Heart left ventricle (tissue), 13 donors: ENCODE results near the gene IPCEF1.
"Not testable (repeated sequence)": the region's sequence is repeated elsewhere in the genome, so short reads cannot be mapped to it uniquely, and the experiment has no call there.

ENCODE experiments used
- POLR2A ChIP-seq, 2 donors: fragments of 450-650 bp; IDR thresholded peaks; one replicate each; pipeline ENCODE4 v1.6.1; 2017; ENCODE audit warnings: antibody characterized with exemption in 2 of 2, mild to moderate bottlenecking in 2 of 2, moderate library complexity in 2 of 2
- TF ChIP-seq, protein P1 (sequence below), 12 donors: fragments of 200-600 bp; sonication (generic) in 4 of 12; IDR thresholded peaks; one replicate each; pipeline versions ENCODE4 v1.5.0 to v1.8.0; 2018 to 2022; ENCODE audit warnings: antibody characterized with exemption in 12 of 12, mild to moderate bottlenecking in 5 of 12
- donor health status: ischemic (EF 13 %, LVEDD 7.1; RV severe dilation, severe dysfunction).
- donor health status: DM: no; HTN: yes; CAD: no.
- donor health status: DM: no; HTN: no; CAD: no.
- donor health status: ischemic (EF 25% LVEDD 6.9; RV normal size, moderate dysfunction).
- donor health status: ischemic (EF 25% LVEDD 5.7; RV mildly dilated, moderate dysfunction).
- donor health status: ischemic (EF 35%, LVEDD 5.7; RV mildly dilated, moderate dysfunction).
- donor health status: nonischemic (EF 11% LVEDD 7.7; RV severe dilation, severe dysfunction).
- donor health status: DM: yes; HTN: yes; CAD: no.
- donor health status: PGD.
- donor health status: ischemic (EF 29% LVEDD 5.4; RV normal size, mild dysfunction).
- donor health status: nonischemic (EF 23%, LVEDD 6.1; RV moderate dilation, normal function).

DNA sequence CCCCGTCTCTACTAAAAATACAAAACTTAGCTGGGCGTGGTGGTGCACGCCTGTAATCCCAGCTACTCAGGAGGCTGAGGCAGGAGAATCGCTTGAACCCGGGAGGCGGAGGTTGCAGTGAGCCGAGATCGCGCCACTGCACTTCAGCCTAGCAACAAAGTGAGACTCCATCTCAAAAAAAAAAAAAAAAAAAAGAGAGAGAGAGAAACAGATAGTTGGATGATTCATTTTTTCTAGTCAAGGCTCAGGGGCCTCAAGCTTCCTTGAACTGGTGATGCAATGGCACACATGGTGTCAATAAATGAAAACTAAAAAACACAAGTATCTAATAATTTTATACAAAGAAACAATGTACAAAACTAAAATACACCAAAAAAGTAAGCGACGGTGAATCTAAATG lies 115.5 kb downstream of the IPCEF1 start:
- TF ChIP-seq, protein P1, sequence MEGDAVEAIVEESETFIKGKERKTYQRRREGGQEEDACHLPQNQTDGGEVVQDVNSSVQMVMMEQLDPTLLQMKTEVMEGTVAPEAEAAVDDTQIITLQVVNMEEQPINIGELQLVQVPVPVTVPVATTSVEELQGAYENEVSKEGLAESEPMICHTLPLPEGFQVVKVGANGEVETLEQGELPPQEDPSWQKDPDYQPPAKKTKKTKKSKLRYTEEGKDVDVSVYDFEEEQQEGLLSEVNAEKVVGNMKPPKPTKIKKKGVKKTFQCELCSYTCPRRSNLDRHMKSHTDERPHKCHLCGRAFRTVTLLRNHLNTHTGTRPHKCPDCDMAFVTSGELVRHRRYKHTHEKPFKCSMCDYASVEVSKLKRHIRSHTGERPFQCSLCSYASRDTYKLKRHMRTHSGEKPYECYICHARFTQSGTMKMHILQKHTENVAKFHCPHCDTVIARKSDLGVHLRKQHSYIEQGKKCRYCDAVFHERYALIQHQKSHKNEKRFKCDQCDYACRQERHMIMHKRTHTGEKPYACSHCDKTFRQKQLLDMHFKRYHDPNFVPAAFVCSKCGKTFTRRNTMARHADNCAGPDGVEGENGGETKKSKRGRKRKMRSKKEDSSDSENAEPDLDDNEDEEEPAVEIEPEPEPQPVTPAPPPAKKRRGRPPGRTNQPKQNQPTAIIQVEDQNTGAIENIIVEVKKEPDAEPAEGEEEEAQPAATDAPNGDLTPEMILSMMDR (IDR thresholded peaks at IDR 0.05): not testable (repeated sequence)
- not testable (repeated sequence) for TF ChIP-seq POLR2A (IDR thresholded peaks at IDR 0.05)
